ENCODE data around the gene LSR.

DNA sequence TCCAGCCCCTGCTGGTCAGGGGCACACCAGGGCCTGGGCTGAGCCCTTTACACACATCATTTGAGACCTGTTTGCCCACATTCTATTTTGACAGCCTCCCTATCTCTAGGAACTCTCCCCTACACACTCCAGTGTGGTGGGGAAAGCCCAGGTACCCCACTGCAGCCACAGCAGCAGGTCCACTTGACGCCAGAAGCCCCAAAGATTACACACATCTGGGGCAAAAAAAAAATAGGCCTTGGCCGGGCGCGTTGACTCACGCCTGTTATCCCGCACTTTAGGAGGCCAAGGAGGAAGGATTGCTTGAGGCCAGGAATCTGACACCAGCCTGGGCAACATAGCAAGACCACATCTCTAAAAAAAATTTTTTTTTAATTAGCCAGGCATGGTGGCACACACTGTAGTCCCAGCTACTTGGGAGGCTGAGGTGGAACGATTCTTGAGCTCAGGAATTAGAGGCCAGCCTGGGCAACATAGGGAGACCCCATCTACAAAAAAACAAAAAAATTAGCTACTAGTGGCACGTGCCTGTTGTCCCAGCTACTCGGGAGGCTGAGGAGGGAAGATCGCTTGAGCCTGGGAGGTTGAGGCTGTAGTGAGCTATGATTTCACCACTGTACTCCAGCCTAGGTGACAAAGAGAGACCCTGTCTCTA, 62.1 kb downstream of the LSR start:
- TF ChIP-seq, protein P1, sequence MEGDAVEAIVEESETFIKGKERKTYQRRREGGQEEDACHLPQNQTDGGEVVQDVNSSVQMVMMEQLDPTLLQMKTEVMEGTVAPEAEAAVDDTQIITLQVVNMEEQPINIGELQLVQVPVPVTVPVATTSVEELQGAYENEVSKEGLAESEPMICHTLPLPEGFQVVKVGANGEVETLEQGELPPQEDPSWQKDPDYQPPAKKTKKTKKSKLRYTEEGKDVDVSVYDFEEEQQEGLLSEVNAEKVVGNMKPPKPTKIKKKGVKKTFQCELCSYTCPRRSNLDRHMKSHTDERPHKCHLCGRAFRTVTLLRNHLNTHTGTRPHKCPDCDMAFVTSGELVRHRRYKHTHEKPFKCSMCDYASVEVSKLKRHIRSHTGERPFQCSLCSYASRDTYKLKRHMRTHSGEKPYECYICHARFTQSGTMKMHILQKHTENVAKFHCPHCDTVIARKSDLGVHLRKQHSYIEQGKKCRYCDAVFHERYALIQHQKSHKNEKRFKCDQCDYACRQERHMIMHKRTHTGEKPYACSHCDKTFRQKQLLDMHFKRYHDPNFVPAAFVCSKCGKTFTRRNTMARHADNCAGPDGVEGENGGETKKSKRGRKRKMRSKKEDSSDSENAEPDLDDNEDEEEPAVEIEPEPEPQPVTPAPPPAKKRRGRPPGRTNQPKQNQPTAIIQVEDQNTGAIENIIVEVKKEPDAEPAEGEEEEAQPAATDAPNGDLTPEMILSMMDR (IDR thresholded peaks at IDR 0.05) = no peak
- TF ChIP-seq POLR2A (IDR thresholded peaks at IDR 0.05) = no peak

Data from body of pancreas (tissue), 4 donors.